ENCODE measurements around the gene ZFR2.

The ZFR2 gene

GRCh38 chr19:3907626-3908265 lies 38.9 kb upstream of the ZFR2 start:
- TF ChIP-seq CTCF (IDR thresholded peaks at IDR 0.05; ENCODE audit: low read depth, low read length), result no peak
- peaks cover 58% of the 10 kb centered on the region for H3K36me3 ChIP-seq
- peaks cover 7% of the 10 kb centered on the region for H3K9me3 ChIP-seq
- no peaks in the 10 kb centered on the region for H3K27me3 ChIP-seq
- H3K4me1 ChIP-seq, result no peaks in the 10 kb centered on the region
- no peak for DNase-seq
- H3K4me3 ChIP-seq (ENCODE audit: low read depth, low read length), result no peak overlapping the region

GRCh38 chr19:3904233-3904632 lies 35.4 kb upstream of the ZFR2 start:
- Histone ChIP-seq H3K4me1 (no peaks in the 10 kb centered on the region), H3K27me3 (no peaks in the 10 kb centered on the region), H3K4me3 (ENCODE audit: low read depth, low read length) (no peak overlapping the region), H3K36me3 (peaks cover 41% of the 10 kb centered on the region), H3K9me3 (no peaks in the 10 kb centered on the region; the same call in 1 of the 2 replicates)
- no peak for DNase-seq
- no peak for TF ChIP-seq CTCF (IDR thresholded peaks at IDR 0.05; ENCODE audit: low read depth, low read length)

- no peak for DNase-seq
- H3K4me1 ChIP-seq, result no peaks in the 10 kb centered on the region
- TF ChIP-seq CTCF (IDR thresholded peaks at IDR 0.05; ENCODE audit: low read depth, low read length), result no peak
Observed at GRCh38 chr19:3902317-3902973, 33.6 kb upstream of the ZFR2 start.

GRCh38 chr19:3899531-3900294 lies 30.9 kb upstream of the ZFR2 start:
- no peaks in the 10 kb centered on the region for H3K4me1 ChIP-seq

More at GRCh38 chr19:3902317-3902973, 33.6 kb upstream of the ZFR2 start:
- Histone ChIP-seq H3K27me3 (no peaks in the 10 kb centered on the region), H3K9me3 (peaks cover 5% of the 10 kb centered on the region), H3K4me3 (ENCODE audit: low read depth, low read length) (no peak overlapping the region), H3K36me3 (peaks cover 46% of the 10 kb centered on the region)

GRCh38 chr19:3898426-3898825 lies 29.6 kb upstream of the ZFR2 start:
- Histone ChIP-seq H3K4me1 (no peaks in the 10 kb centered on the region), H3K27me3 (no peaks in the 10 kb centered on the region), H3K9me3 (peaks cover 5% of the 10 kb centered on the region), H3K36me3 (peaks cover 23% of the 10 kb centered on the region), H3K4me3 (ENCODE audit: low read depth, low read length) (no peak overlapping the region)
- DNase-seq, result no peak
- no peak for TF ChIP-seq CTCF (IDR thresholded peaks at IDR 0.05; ENCODE audit: low read depth, low read length)

More at GRCh38 chr19:3899531-3900294, 30.9 kb upstream of the ZFR2 start:
- no peak for TF ChIP-seq CTCF (IDR thresholded peaks at IDR 0.05; ENCODE audit: low read depth, low read length)
- DNase-seq, result no peak
- H3K9me3 ChIP-seq, result peaks cover 5% of the 10 kb centered on the region
- H3K27me3 ChIP-seq, result no peaks in the 10 kb centered on the region
- peaks cover 33% of the 10 kb centered on the region for H3K36me3 ChIP-seq
- no peak overlapping the region for H3K4me3 ChIP-seq (ENCODE audit: low read depth, low read length)
